ENCODE measurements around the gene SH3RF3. TPM values are rescaled to one million over a fixed set of nuclear protein-coding genes. Genes with fewer than 3 reads are reported as not detected.

SH3RF3 gene
- 4.6 and 6.3 TPM in 2 replicates for total RNA-seq (2012; rRNA removed)

- Histone ChIP-seq H3K36me3 (ENCODE audit: insufficient read depth, low read length) (no peaks in the 10 kb centered on the region), H3K4me3 (ENCODE audit: low read length) (peak within 1 kb of the TSS; percentile 86), H3K27me3 (ENCODE audit: control insufficient read depth, insufficient read depth, low read length) (no peaks in the 10 kb centered on the region), H3K9me3 (replicated peaks; ENCODE audit: low read length) (no peaks in the 10 kb centered on the region), H3K9ac (ENCODE audit: low read depth, low read length) (peak within 1 kb of the TSS; percentile 91), H3K4me1 (ENCODE audit: control insufficient read depth, insufficient read depth, low read length) (peaks cover 43% of the 10 kb centered on the region), H3K4me2 (ENCODE audit: low read length) (peak within 1 kb of the TSS; percentile 96)
These were observed at the start of gene SH3RF3 for GRCh38 chr2:109128616-109129355. TSS of gene SH3RF3 (plus strand) at chr2:109129205.

DNA sequence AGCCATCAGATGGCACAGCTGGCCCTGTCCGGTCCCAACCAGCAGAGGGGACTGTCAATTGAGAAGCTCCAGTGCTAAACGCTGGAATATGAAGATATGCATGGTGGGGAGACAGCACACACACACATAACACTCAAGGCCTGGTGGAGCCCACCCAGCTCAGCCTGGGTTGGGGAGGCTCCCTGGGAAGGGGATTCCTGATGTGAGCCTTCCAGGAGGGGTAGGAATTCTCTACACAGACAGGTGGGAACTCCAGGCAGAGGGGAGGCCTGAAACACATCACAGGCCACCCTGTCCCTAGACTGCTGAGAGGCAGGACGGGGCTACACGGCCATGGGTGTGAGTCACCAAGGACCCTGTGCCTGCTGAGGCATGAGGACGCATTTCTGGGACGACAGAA, 49.4 kb upstream of the SH3RF3 start:
- Histone ChIP-seq H3K4me3 (ENCODE audit: low read length) (no peak overlapping the region), H3K9ac (ENCODE audit: low read depth, low read length) (no peak overlapping the region), H3K27me3 (ENCODE audit: control insufficient read depth, insufficient read depth, low read length) (peaks cover 66% of the 10 kb centered on the region), H3K36me3 (ENCODE audit: insufficient read depth, low read length) (no peaks in the 10 kb centered on the region), H3K9me3 (replicated peaks; ENCODE audit: low read length) (no peaks in the 10 kb centered on the region), H3K4me1 (ENCODE audit: control insufficient read depth, insufficient read depth, low read length) (no peaks in the 10 kb centered on the region), H3K4me2 (ENCODE audit: low read length) (no peak overlapping the region)

DNA sequence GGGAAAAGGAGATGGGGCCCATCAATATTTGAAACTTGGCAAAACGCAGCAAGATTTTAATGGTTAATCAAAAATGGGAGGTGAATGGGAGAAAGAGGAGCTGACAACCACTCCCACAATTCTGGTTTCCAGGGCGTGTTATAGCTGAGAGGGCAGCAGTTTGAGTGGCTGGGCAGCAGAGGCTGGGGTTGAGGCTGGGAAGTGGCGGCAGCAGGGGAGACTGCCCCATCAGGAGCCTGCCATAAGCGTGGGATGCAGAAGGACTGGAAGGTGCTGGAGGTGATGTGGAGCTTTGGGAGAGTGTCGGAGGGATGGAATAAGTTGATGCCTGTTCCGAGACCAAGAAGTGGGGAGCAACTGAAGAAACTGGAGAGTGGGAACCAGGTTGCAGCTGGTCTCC, 48.9 kb upstream of the SH3RF3 start:
- peaks cover 70% of the 10 kb centered on the region for H3K27me3 ChIP-seq (ENCODE audit: control insufficient read depth, insufficient read depth, low read length)
- H3K9ac ChIP-seq (ENCODE audit: low read depth, low read length) = no peak overlapping the region
- no peaks in the 10 kb centered on the region for H3K4me1 ChIP-seq (ENCODE audit: control insufficient read depth, insufficient read depth, low read length)
- H3K4me2 ChIP-seq (ENCODE audit: low read length) = no peak overlapping the region
- no peak overlapping the region for H3K4me3 ChIP-seq (ENCODE audit: low read length)
- no peaks in the 10 kb centered on the region for H3K36me3 ChIP-seq (ENCODE audit: insufficient read depth, low read length)
- no peaks in the 10 kb centered on the region for H3K9me3 ChIP-seq (replicated peaks; ENCODE audit: low read length)

- H3K4me2 ChIP-seq (ENCODE audit: low read length) = no peak overlapping the region
- peaks cover 67% of the 10 kb centered on the region for H3K27me3 ChIP-seq (ENCODE audit: control insufficient read depth, insufficient read depth, low read length)
- H3K4me3 ChIP-seq (ENCODE audit: low read length) = no peak overlapping the region
- H3K4me1 ChIP-seq (ENCODE audit: control insufficient read depth, insufficient read depth, low read length) = no peaks in the 10 kb centered on the region
- H3K36me3 ChIP-seq (ENCODE audit: insufficient read depth, low read length) = no peaks in the 10 kb centered on the region
- no peak overlapping the region for H3K9ac ChIP-seq (ENCODE audit: low read depth, low read length)
- H3K9me3 ChIP-seq (replicated peaks; ENCODE audit: low read length) = no peaks in the 10 kb centered on the region
These were observed 48.2 kb upstream of the SH3RF3 start for GRCh38 chr2:109080757-109081156.

- Histone ChIP-seq H3K9me3 (replicated peaks; ENCODE audit: low read length) (no peaks in the 10 kb centered on the region), H3K9ac (ENCODE audit: low read depth, low read length) (no peak overlapping the region), H3K4me2 (ENCODE audit: low read length) (no peak overlapping the region), H3K4me3 (ENCODE audit: low read length) (no peak overlapping the region), H3K36me3 (ENCODE audit: insufficient read depth, low read length) (no peaks in the 10 kb centered on the region), H3K4me1 (ENCODE audit: control insufficient read depth, insufficient read depth, low read length) (no peaks in the 10 kb centered on the region), H3K27me3 (ENCODE audit: control insufficient read depth, insufficient read depth, low read length) (peaks cover 62% of the 10 kb centered on the region)
These were observed 47.6 kb upstream of the SH3RF3 start for GRCh38 chr2:109081374-109081773.

DNA sequence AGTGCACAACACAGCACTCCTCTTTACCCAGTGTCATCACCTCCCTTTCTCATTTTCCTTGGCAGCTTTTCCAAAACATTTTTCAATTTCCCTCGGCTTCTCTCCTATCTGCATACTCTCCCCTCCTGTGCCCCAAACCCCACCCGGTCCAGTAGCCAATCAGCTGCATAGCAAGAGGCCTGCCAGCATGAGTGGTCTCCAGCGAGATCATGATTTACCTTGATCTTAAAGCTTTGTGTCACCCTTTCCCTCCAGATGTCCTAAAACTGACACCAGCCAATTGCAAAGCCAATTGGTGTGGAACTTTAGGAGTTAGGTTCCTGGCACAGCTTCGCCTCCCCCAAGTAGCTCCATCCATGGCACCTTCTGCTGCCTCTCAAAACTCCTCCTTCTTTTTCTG, 45.2 kb upstream of the SH3RF3 start:
- Histone ChIP-seq H3K36me3 (ENCODE audit: insufficient read depth, low read length) (no peaks in the 10 kb centered on the region), H3K9me3 (replicated peaks; ENCODE audit: low read length) (no peaks in the 10 kb centered on the region), H3K4me3 (ENCODE audit: low read length) (no peak overlapping the region), H3K4me2 (ENCODE audit: low read length) (no peak overlapping the region), H3K4me1 (ENCODE audit: control insufficient read depth, insufficient read depth, low read length) (no peaks in the 10 kb centered on the region), H3K9ac (ENCODE audit: low read depth, low read length) (no peak overlapping the region), H3K27me3 (ENCODE audit: control insufficient read depth, insufficient read depth, low read length) (peaks cover 46% of the 10 kb centered on the region)

- H3K4me3 ChIP-seq (ENCODE audit: low read length) = no peak overlapping the region
- no peak overlapping the region for H3K4me2 ChIP-seq (ENCODE audit: low read length)
- H3K9ac ChIP-seq (ENCODE audit: low read depth, low read length) = no peak overlapping the region
- H3K4me1 ChIP-seq (ENCODE audit: control insufficient read depth, insufficient read depth, low read length) = peaks cover 2% of the 10 kb centered on the region
- peaks cover 46% of the 10 kb centered on the region for H3K27me3 ChIP-seq (ENCODE audit: control insufficient read depth, insufficient read depth, low read length)
- no peaks in the 10 kb centered on the region for H3K9me3 ChIP-seq (replicated peaks; ENCODE audit: low read length)
- H3K36me3 ChIP-seq (ENCODE audit: insufficient read depth, low read length) = no peaks in the 10 kb centered on the region
These were observed 44.7 kb upstream of the SH3RF3 start for GRCh38 chr2:109084341-109084740.

DNA sequence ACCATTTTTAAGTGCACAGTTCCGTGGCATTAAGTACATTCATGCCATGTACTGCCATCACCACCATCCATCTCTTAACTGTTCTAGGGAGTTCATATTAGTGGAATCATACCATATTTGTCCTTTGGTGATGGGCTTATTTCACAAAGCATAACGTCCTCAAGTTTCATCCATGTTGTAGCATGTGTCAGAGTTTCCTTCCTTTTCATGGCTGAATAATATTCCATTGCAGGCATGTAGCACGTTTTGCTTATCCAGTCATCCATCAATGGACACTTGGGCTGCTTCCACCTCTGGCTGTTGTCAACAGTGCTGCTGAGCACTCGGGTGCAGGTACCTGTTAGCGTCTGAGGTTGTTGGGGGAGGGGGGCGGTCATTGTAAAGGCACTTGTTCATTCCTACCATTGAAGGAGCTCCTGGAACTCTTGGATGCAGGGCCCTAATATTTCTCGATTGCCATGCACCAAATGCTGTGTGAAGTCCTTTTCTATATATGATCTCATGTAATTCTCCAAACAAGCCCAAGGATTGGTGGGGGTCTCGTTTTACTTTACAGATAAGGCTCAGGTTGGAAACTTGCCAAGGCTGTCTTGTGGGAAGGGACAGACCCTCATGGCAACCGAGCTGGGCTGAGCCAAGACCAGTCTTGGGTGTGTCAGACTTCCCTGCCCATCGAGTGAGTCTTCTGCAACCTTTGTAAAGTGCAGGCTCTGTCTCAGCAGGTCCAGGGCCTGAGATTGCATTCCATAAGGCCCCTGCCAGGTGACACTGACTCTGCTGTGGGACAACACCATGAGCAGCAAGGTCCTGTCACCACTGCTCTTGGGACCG, 42.9 kb upstream of the SH3RF3 start:
- peaks cover 9% of the 10 kb centered on the region for H3K4me1 ChIP-seq (ENCODE audit: control insufficient read depth, insufficient read depth, low read length)
- no peak overlapping the region for H3K4me2 ChIP-seq (ENCODE audit: low read length)
- H3K27me3 ChIP-seq (ENCODE audit: control insufficient read depth, insufficient read depth, low read length) = peaks cover 31% of the 10 kb centered on the region
- H3K9ac ChIP-seq (ENCODE audit: low read depth, low read length) = no peak overlapping the region
- H3K36me3 ChIP-seq (ENCODE audit: insufficient read depth, low read length) = no peaks in the 10 kb centered on the region
- no peak overlapping the region for H3K4me3 ChIP-seq (ENCODE audit: low read length)
- no peaks in the 10 kb centered on the region for H3K9me3 ChIP-seq (replicated peaks; ENCODE audit: low read length)

DNA sequence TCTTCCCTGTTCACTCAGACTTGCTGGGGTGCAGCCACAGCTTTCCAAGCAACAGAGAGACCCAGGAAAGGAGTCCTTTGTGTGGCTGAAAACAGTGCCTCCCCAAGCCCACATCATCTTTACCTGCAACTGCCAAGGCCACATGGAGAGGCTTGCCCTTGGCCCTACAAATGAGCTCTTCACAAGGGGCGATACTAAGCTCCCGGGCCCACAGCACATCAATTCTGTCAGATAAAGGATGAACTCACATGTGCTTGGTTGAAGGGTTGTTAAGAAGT, 42.3 kb upstream of the SH3RF3 start:
- Histone ChIP-seq H3K9me3 (replicated peaks; ENCODE audit: low read length) (no peaks in the 10 kb centered on the region), H3K36me3 (ENCODE audit: insufficient read depth, low read length) (no peaks in the 10 kb centered on the region), H3K4me2 (ENCODE audit: low read length) (no peak overlapping the region), H3K4me1 (ENCODE audit: control insufficient read depth, insufficient read depth, low read length) (peaks cover 9% of the 10 kb centered on the region), H3K4me3 (ENCODE audit: low read length) (no peak overlapping the region), H3K9ac (ENCODE audit: low read depth, low read length) (no peak overlapping the region), H3K27me3 (ENCODE audit: control insufficient read depth, insufficient read depth, low read length) (peaks cover 26% of the 10 kb centered on the region)

DNA sequence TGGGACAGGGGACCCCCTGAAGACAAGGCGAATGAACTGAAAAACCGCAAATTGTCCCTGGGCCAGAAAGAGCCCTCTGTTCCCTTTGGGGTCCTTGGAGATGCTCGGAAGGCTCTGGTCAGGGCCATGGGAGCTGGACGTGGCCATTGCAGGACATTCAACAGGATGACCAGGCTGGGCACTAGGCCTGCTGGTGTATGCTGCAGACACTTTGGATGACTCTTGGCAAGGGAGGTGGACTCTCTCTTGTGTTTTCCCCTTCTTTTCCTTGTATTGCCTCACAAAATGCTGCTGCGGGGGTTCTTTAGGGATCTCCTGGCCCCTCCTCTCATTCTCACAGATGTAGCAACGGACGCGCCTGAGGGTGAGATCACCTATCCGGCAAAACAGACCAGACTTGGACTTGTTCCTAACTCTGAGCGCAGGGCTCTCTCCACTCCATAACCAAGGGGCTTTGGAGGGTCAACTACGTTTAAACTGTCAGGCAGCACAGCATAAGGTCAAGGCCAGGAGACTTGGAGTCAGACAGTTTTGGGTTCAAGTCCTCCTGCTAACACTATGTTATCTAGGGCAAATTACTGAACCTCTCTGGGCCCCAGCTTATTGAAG, 41.8 kb upstream of the SH3RF3 start:
- Histone ChIP-seq H3K36me3 (ENCODE audit: insufficient read depth, low read length) (no peaks in the 10 kb centered on the region), H3K4me1 (ENCODE audit: control insufficient read depth, insufficient read depth, low read length) (peaks cover 9% of the 10 kb centered on the region), H3K9me3 (replicated peaks; ENCODE audit: low read length) (no peaks in the 10 kb centered on the region), H3K9ac (ENCODE audit: low read depth, low read length) (no peak overlapping the region), H3K27me3 (ENCODE audit: control insufficient read depth, insufficient read depth, low read length) (peaks cover 24% of the 10 kb centered on the region), H3K4me3 (ENCODE audit: low read length) (no peak overlapping the region), H3K4me2 (ENCODE audit: low read length) (no peak overlapping the region)

DNA sequence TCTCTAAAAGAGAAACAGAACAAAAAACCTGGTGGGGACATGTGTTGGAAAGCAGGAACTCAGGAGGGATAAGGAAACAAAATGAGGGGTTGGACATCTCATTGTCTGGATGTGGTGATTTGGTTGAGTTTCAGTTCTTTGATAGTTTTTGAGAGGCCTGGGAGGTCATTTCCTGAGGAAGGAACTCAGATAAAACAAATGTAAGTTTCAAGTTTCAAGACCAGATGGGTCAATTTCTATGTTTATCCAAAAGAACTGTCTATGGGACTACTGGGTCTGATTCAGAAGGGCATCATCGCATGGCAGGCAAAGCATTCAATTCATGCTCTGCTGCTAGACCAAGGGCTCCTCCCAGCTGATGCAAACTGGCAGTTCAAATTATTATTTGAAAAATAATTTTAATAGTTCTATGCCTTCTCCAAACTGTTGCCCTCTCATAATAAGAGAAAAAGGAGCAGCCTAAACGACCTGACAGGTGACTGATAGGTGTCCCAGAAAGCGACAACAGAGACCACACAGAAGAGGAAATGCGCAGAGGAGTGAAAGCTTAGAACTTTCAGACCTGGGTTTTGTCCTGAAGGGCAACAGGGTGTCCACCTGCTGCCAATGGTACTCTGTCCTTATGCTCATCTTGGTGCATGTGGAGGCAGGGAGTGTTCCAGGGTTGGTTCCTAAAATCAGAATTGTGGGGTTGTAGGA, 39.3 kb upstream of the SH3RF3 start:
- Histone ChIP-seq H3K9ac (ENCODE audit: low read depth, low read length) (no peak overlapping the region), H3K4me3 (ENCODE audit: low read length) (no peak overlapping the region), H3K9me3 (replicated peaks; ENCODE audit: low read length) (peaks cover 4% of the 10 kb centered on the region)

More for the DNA sequence above, 39.3 kb upstream of the SH3RF3 start:
- H3K4me2 ChIP-seq (ENCODE audit: low read length) = no peak overlapping the region
- H3K36me3 ChIP-seq (ENCODE audit: insufficient read depth, low read length) = no peaks in the 10 kb centered on the region
- H3K27me3 ChIP-seq (ENCODE audit: control insufficient read depth, insufficient read depth, low read length) = peaks cover 23% of the 10 kb centered on the region
- H3K4me1 ChIP-seq (ENCODE audit: control insufficient read depth, insufficient read depth, low read length) = peaks cover 9% of the 10 kb centered on the region

All from skeletal muscle satellite cell (primary cell).